H9 (cell line): ENCODE measurements around the gene JAG1. TPM values are rescaled to one million over a fixed set of nuclear protein-coding genes. Genes with fewer than 3 reads are reported as not detected.

Experiments used
- DNase-seq: peaks from one replicate; pipeline ENCODE4 v3.0.0-alpha.2; 2017
- H2AFZ ChIP-seq: one replicate; pipeline ENCODE4 v1.6.1; 2013; ENCODE audit warnings: mild to moderate bottlenecking, low read length, control low read depth, moderate library complexity
- H2AK5ac ChIP-seq: 2 replicates; pipeline ENCODE4 v1.6.1; 2013; ENCODE audit warnings: low read length, control low read depth, mixed read lengths; ENCODE audit not compliant: insufficient read length
- H2BK120ac ChIP-seq: one replicate; pipeline ENCODE4 v1.6.1; 2013; ENCODE audit warnings: low read depth, mild to moderate bottlenecking, low read length, control low read depth, inconsistent platforms; ENCODE audit not compliant: poor library complexity, severe bottlenecking
- H2BK12ac ChIP-seq: 2 replicates; pipeline ENCODE4 v1.6.1; 2013; ENCODE audit warnings: low read length, control low read depth, mixed read lengths, low read depth; ENCODE audit not compliant: insufficient read length
- H2BK15ac ChIP-seq: 2 replicates; pipeline ENCODE4 v1.6.1; 2013; ENCODE audit warnings: low read depth, low read length, control low read depth
- H2BK20ac ChIP-seq: one replicate; pipeline ENCODE4 v1.6.1; 2013; ENCODE audit warnings: low read depth, mild to moderate bottlenecking, low read length, control low read depth, inconsistent platforms; ENCODE audit not compliant: poor library complexity, severe bottlenecking
- H2BK5ac ChIP-seq: 2 replicates; pipeline ENCODE4 v1.6.1; 2013; ENCODE audit warnings: low read length, control low read depth, mixed read lengths; ENCODE audit not compliant: insufficient read length
- H3K14ac ChIP-seq: 2 replicates; pipeline ENCODE4 v1.6.1; 2013; ENCODE audit warnings: low read length, control low read depth; ENCODE audit not compliant: insufficient read depth
- H3K18ac ChIP-seq: 2 replicates; pipeline ENCODE4 v1.6.1; 2013; ENCODE audit warnings: low read depth, mild to moderate bottlenecking, mixed read lengths, low read length, control low read depth; ENCODE audit not compliant: insufficient read length
- H3K23ac ChIP-seq: 2 replicates; pipeline ENCODE4 v1.6.1; 2013; ENCODE audit warnings: low read length, control low read depth, mixed read lengths, low read depth; ENCODE audit not compliant: insufficient read length
- H3K23me2 ChIP-seq: 2 replicates; pipeline ENCODE4 v1.6.1; 2013; ENCODE audit warnings: low read depth, mild to moderate bottlenecking, mixed read lengths, low read length, control low read depth; ENCODE audit not compliant: insufficient read length, poor library complexity, severe bottlenecking
- H3K27ac ChIP-seq: 2 replicates; pipeline ENCODE4 v1.5.1; 2013; ENCODE audit warnings: low read length, control low read depth, mixed read lengths, low read depth; ENCODE audit not compliant: insufficient read length
- H3K27me3 ChIP-seq: 2 replicates; pipeline ENCODE4 v1.6.1; 2013; ENCODE audit warnings: low read length, control low read depth, inconsistent platforms; ENCODE audit not compliant: insufficient read depth
- H3K4ac ChIP-seq: 2 replicates; pipeline ENCODE4 v1.6.1; 2013; ENCODE audit warnings: low read depth, mild to moderate bottlenecking, control low read depth, inconsistent platforms, low read length, moderate library complexity
- H3K4me1 ChIP-seq: 2 replicates; pipeline ENCODE4 v1.6.1; 2013; ENCODE audit warnings: low read length, control low read depth, inconsistent platforms; ENCODE audit not compliant: insufficient read depth
- H3K4me2 ChIP-seq: 2 replicates; pipeline ENCODE4 v1.6.1; 2013; ENCODE audit warnings: low read length, control low read depth, mixed read lengths; ENCODE audit not compliant: insufficient read length, insufficient read depth
- H3K56ac ChIP-seq: 2 replicates; pipeline ENCODE4 v1.6.1; 2013; ENCODE audit warnings: low read depth, mild to moderate bottlenecking, mixed read lengths, low read length, control low read depth; ENCODE audit not compliant: insufficient read length
- H3K79me1 ChIP-seq: 2 replicates; pipeline ENCODE4 v1.6.1; 2013; ENCODE audit warnings: low read depth, mild to moderate bottlenecking, moderate library complexity, low read length, control low read depth, inconsistent platforms; ENCODE audit not compliant: insufficient read depth, poor library complexity, severe bottlenecking
- H3K79me2 ChIP-seq: 2 replicates; pipeline ENCODE4 v1.6.1; 2013; ENCODE audit warnings: low read length, control low read depth, inconsistent platforms; ENCODE audit not compliant: insufficient read depth
- H3K9ac ChIP-seq: 2 replicates; pipeline ENCODE4 v1.6.1; 2013; ENCODE audit warnings: low read length, control low read depth, mixed read lengths; ENCODE audit not compliant: insufficient read length; ENCODE audit errors: extremely low read depth
- H3K9me3 ChIP-seq: one replicate; pipeline ENCODE4 v1.6.1; 2013; ENCODE audit warnings: low read depth, low read length, inconsistent platforms; ENCODE audit not compliant: control insufficient read depth
- H3T11ph ChIP-seq: one replicate; pipeline ENCODE4 v1.6.1; 2013; ENCODE audit warnings: mild to moderate bottlenecking, low read length, control low read depth, inconsistent platforms
- H4K20me1 ChIP-seq: one replicate; pipeline ENCODE4 v1.6.1; 2013; ENCODE audit not compliant: control insufficient read depth, insufficient read length, insufficient read depth
- H4K5ac ChIP-seq: 2 replicates; pipeline ENCODE4 v1.6.1; 2013; ENCODE audit warnings: low read depth, mild to moderate bottlenecking, mixed read lengths, low read length, control low read depth; ENCODE audit not compliant: insufficient read length
- H4K8ac ChIP-seq: replicated peaks from 2 replicates; pipeline ENCODE4 v1.6.1; 2013; ENCODE audit warnings: low read length, control low read depth, mixed read lengths, low read depth; ENCODE audit not compliant: insufficient read length
- H4K91ac ChIP-seq: 2 replicates; pipeline ENCODE4 v1.6.1; 2013; ENCODE audit warnings: low read depth, mild to moderate bottlenecking, moderate library complexity, mixed read lengths, low read length, control low read depth; ENCODE audit not compliant: insufficient read length
- H3K27ac Mint-ChIP-seq, 3 experiments: 2 replicates in 2 of 3; 3 replicates in 1 of 3; pipeline ENCODE4 v1.8.0; 2020 to 2021; ENCODE audit warnings: mixed read lengths in 3 of 3, mild to moderate bottlenecking in 1 of 3, moderate library complexity in 1 of 3
- H3K27me3 Mint-ChIP-seq: 2 replicates; pipeline ENCODE4 v1.8.0; 2021; ENCODE audit warnings: low read depth, mild to moderate bottlenecking, moderate library complexity, mixed read lengths
- H3K36me3 Mint-ChIP-seq, 3 experiments: 2 replicates in 2 of 3; 3 replicates in 1 of 3; pipeline ENCODE4 v1.8.0; 2020 to 2021; ENCODE audit warnings: low read depth in 3 of 3, mixed read lengths in 3 of 3; ENCODE audit not compliant: insufficient read depth in 1 of 3
- H3K4me1 Mint-ChIP-seq, 2 experiments: 2 replicates each; pipeline ENCODE4 v1.8.0; 2020; ENCODE audit warnings: mixed read lengths in 2 of 2
- H3K4me3 Mint-ChIP-seq, 2 experiments: 2 replicates in 1 of 2; 3 replicates in 1 of 2; pipeline ENCODE4 v1.8.0; 2020 to 2021; ENCODE audit warnings: mild to moderate bottlenecking in 2 of 2, mixed read lengths in 2 of 2, moderate library complexity in 1 of 2
- H3K9me3 Mint-ChIP-seq, 2 experiments: 2 replicates in 1 of 2; 3 replicates in 1 of 2; pipeline ENCODE4 v1.8.0; 2020; ENCODE audit warnings: mild to moderate bottlenecking in 2 of 2, mixed read lengths in 2 of 2, moderate library complexity in 1 of 2
- CTCF ChIP-seq: fragments of 200-600 bp; sonication (generic); conservative IDR thresholded peaks from 3 replicates; pipeline ENCODE4 v1.8.0; 2021; ENCODE audit warnings: antibody characterized with exemption, mild to moderate bottlenecking
- WGBS: extraction: QIAGEN DNeasy Blood & Tissue Kit; methylation state at CpG from one replicate; pipeline ENCODE4 v1.1.7; 2013; ENCODE audit warnings: missing lambda C conversion rate, low lambda C conversion rate, mixed read lengths; ENCODE audit not compliant: insufficient read length; ENCODE audit errors: extremely low coverage; 5-methylcytosine and 5-hydroxymethylcytosine counted together
- total RNA-seq: library from RNA; stranded (reverse); gene quantifications from 2 replicates; pipeline ENCODE4 v1.2.1, GENCODE V29; 2021

The JAG1 gene
- total RNA-seq, 1 experiment from 2014 or later, result 58.1 TPM

- TF ChIP-seq CTCF, result no peak
- H3K27ac ChIP-seq, result no peak overlapping the region
These were observed 10.9 kb downstream of the JAG1 start for GRCh38 chr20:10662661-10663458.

More at GRCh38 chr20:10662661-10663458, 10.9 kb downstream of the JAG1 start:
- Histone ChIP-seq H3K56ac (no peak overlapping the region), H2BK20ac (no peak overlapping the region), H3K9me3 (no peaks in the 10 kb centered on the region), H3K79me1 (peaks cover 4% of the 10 kb centered on the region), H2BK5ac (no peak overlapping the region), H2BK15ac (no peak overlapping the region), H3K4me2 (no peak overlapping the region), H3K4ac (no peak overlapping the region), H2BK12ac (no peak overlapping the region), H4K8ac (no peak overlapping the region), H2AFZ (no peak overlapping the region), H4K20me1 (no peaks in the 10 kb centered on the region), H3T11ph (no peak overlapping the region), H3K27me3 (no peaks in the 10 kb centered on the region), H3K14ac (no peak overlapping the region), H3K23ac (no peak overlapping the region), H3K18ac (no peak overlapping the region), H2BK120ac (no peak overlapping the region), H3K23me2 (no peaks in the 10 kb centered on the region), H4K91ac (no peak overlapping the region), H3K79me2 (peaks cover 7% of the 10 kb centered on the region; the same call in 1 of the 2 replicates), H4K5ac (no peak overlapping the region), H2AK5ac (no peak overlapping the region), H3K9ac (no peak overlapping the region), H3K4me1 (peaks cover 32% of the 10 kb centered on the region)
- WGBS, result no CpG with 5 or more reads among the region's 10 CpGs
- Mint-ChIP-seq H3K27me3 (no peaks in the 10 kb centered on the region; the same call in 1 of the 2 replicates), H3K4me3 (no peak overlapping the region), H3K9me3 (no peaks in the 10 kb centered on the region; a peak in 1 of 5 replicates), H3K4me1 (peaks cover 79 to 82% of the 10 kb centered on the region in 2 experiments), H3K27ac (peak overlapping the region; percentile 34 to 87 (median 51); a peak in 4 of 7 replicates), H3K36me3 (peaks cover 48 to 78% (median 57%) of the 10 kb centered on the region in 3 experiments)
- DNase-seq, result peak; percentile 7
